Measurements from ENCODE around the gene RPS5.
"Not testable (repeated sequence)": the region's sequence is repeated elsewhere in the genome, so short reads cannot be mapped to it uniquely, and the experiment has no call there.

The RPS5 gene

GRCh38 chr19:58386576-58387337, at the start of gene RPS5:
TSS of gene RPS5 (plus strand) at chr19:58387269. CDS start at chr19:58388138, 869 bp downstream.
- peak; percentile 100 for DNase-seq (ENCODE audit: low spot score)

- DNase-seq (ENCODE audit: low spot score) = no peak
Measured at GRCh38 chr19:58338336-58338735, 48.7 kb upstream of the RPS5 start.

GRCh38 chr19:58338825-58339558, 48.1 kb upstream of the RPS5 start:
- DNase-seq (ENCODE audit: low spot score) = no peak

GRCh38 chr19:58345558-58345957, 41.5 kb upstream of the RPS5 start:
- no peak for DNase-seq (ENCODE audit: low spot score)

- DNase-seq (ENCODE audit: low spot score) = peak; percentile 97
Measured at GRCh38 chr19:58346961-58347929, 39.8 kb upstream of the RPS5 start.

GRCh38 chr19:58348080-58348479, 39.0 kb upstream of the RPS5 start:
- DNase-seq (ENCODE audit: low spot score) = not testable (repeated sequence)

- no peak for DNase-seq (ENCODE audit: low spot score)
Measured at GRCh38 chr19:58349590-58349989, 37.5 kb upstream of the RPS5 start.

- no peak for DNase-seq (ENCODE audit: low spot score)
Measured at GRCh38 chr19:58350001-58350861, 36.8 kb upstream of the RPS5 start.

GRCh38 chr19:58350871-58351557, 36.1 kb upstream of the RPS5 start:
- no peak for DNase-seq (ENCODE audit: low spot score)

GRCh38 chr19:58351558-58351878, 35.6 kb upstream of the RPS5 start:
- DNase-seq (ENCODE audit: low spot score) = no peak

- DNase-seq (ENCODE audit: low spot score) = no peak
Measured at GRCh38 chr19:58351990-58352755, 34.9 kb upstream of the RPS5 start.

GRCh38 chr19:58352760-58353671, 34.1 kb upstream of the RPS5 start, which contains the start of gene A1BG:
TSS of gene A1BG (minus strand) at chr19:58353492. CDS start at chr19:58353437, 55 bp downstream.
- DNase-seq (ENCODE audit: low spot score) = no peak

GRCh38 chr19:58353717-58354477, 33.2 kb upstream of the RPS5 start:
- no peak for DNase-seq (ENCODE audit: low spot score)

GRCh38 chr19:58354478-58355030, 32.5 kb upstream of the RPS5 start:
- DNase-seq (ENCODE audit: low spot score) = no peak

GRCh38 chr19:58355215-58355796, 31.8 kb upstream of the RPS5 start:
- no peak for DNase-seq (ENCODE audit: low spot score)

GRCh38 chr19:58355908-58356765, 30.9 kb upstream of the RPS5 start:
- no peak for DNase-seq (ENCODE audit: low spot score)

Data from AG08395 (cell line).